Stimulated activated naive B cell treated with anti-CD40 and anti-IgM and Interleukin-4, amounts not matched to agents 10 μg/mL and 1 μg/mL and 100 μg/mL, for 72 hours (primary cell): Measurements from ENCODE around the gene OSBPL10.

Source experiments
- ATAC-seq, 2 donors: fragments of 150-1000 bp; cut with Tn5 transposase; replicated peaks; 2 replicates each; pipeline ENCODE4 v1.10.0; 2021; ENCODE audit warnings: moderate library complexity in 1 of 2
- DNase-seq: peaks from one replicate; pipeline ENCODE4 v3.0.0; 2021
- H3K27ac Mint-ChIP-seq: one replicate; pipeline ENCODE4 v1.8.0; 2022; ENCODE audit warnings: mild to moderate bottlenecking, mixed read lengths
- H3K27me3 Mint-ChIP-seq, 2 donors: one replicate each; pipeline ENCODE4 v1.8.0; 2022; ENCODE audit warnings: mixed read lengths in 2 of 2
- H3K36me3 Mint-ChIP-seq, 2 donors: one replicate each; pipeline ENCODE4 v1.8.0; 2022; ENCODE audit warnings: mixed read lengths in 2 of 2, mild to moderate bottlenecking in 1 of 2
- H3K4me1 Mint-ChIP-seq, 2 donors: one replicate each; pipeline ENCODE4 v1.8.0; 2022; ENCODE audit warnings: mixed read lengths in 2 of 2, mild to moderate bottlenecking in 1 of 2
- H3K4me3 Mint-ChIP-seq, 2 donors: one replicate each; pipeline ENCODE4 v1.8.0; 2022; ENCODE audit warnings: mild to moderate bottlenecking in 2 of 2, mixed read lengths in 2 of 2, moderate library complexity in 1 of 2
- H3K9me3 Mint-ChIP-seq, 2 donors: one replicate each; pipeline ENCODE4 v1.8.0; 2022; ENCODE audit warnings: mixed read lengths in 2 of 2, mild to moderate bottlenecking in 1 of 2

The OSBPL10 gene

DNA sequence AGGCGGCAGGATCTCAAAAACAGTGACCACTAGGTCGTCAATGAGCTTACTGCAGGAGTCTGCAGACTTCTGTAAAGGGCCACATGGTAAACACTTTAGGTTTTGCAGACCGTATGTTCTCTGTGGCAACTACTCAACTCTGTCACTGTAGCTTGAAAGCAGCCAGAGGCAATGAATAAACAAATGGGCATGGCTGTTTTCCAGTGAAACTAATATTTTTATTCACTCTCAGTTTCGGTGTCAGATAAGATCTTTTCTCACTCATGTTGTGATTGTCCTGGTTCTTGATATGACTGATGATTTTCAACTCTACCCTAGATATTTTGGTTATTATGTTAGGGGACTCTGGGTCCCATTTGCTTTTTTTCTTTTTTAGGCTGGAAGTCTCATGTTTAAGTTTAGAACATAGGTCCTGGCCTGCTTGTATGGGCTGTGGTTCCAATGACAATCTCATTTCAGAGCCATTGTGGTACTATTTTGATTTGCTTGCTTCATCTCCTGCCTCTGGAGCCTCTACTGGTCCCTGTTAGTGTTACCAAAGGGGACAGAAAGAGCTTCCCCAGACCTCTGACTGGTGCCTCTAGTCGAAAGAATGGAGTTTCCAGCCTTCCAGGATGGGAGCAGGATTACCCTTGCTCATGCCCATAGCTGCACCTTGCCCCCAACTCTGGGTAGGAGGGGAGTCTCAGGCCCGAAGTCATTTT lies 226.3 kb downstream of the OSBPL10 start:
- Mint-ChIP-seq H3K27me3 (no peaks in the 10 kb centered on the region), H3K4me1 (peaks cover 41 to 62% of the 10 kb centered on the region in 2 donors), H3K36me3 (peaks cover 24 to 58% of the 10 kb centered on the region in 2 donors), H3K9me3 (no peaks in the 10 kb centered on the region), H3K27ac (peak overlapping the region; percentile 77), H3K4me3 (no peak overlapping the region)
- peak; percentile 68 to 81 for ATAC-seq
- no peak for DNase-seq

- H3K27ac Mint-ChIP-seq: no peak overlapping the region
- no peaks in the 10 kb centered on the region for H3K9me3 Mint-ChIP-seq
- ATAC-seq: no peak
- H3K36me3 Mint-ChIP-seq: peaks cover 30 to 57% of the 10 kb centered on the region in 2 donors
- H3K4me3 Mint-ChIP-seq: no peak overlapping the region
- no peaks in the 10 kb centered on the region for H3K27me3 Mint-ChIP-seq
- no peak for DNase-seq
- peaks cover 34 to 53% of the 10 kb centered on the region in 2 donors for H3K4me1 Mint-ChIP-seq
Observed at GRCh38 chr3:31753050-31753425, 228.0 kb downstream of the OSBPL10 start.

DNA sequence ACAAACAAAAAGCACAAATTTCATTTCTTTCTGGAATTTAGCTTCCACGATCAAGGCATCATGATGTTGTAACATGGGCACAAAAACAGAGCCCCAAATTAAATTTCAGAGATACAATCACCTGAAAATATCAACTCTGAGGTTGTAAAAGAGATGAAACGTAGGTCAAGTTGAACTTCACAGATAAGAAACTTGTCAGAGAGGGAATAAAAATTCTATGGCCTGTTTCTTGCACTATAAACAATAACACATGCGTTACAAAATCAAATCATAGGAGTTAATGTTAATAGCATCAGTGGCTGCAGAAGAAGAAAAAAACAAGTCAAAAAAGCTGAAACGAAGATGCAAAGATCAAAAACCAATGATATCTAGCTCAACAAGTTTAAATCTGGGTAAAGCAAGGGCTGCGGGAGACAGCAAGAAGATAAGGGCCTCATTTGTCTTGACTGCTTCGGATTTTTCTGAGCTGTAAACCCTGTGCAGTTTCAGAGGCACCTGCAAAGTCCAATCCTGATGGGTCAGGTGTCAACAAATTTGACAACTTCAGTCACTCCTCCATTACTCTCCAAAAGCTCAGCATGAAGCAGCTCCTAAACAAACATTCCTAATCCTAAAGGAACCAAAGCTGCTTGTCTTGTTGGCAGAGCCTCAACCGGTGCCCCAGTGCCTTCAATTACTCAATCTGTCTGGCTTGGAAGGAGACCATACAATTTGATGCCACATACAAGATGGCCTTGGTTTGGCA lies 228.6 kb downstream of the OSBPL10 start:
- Mint-ChIP-seq H3K4me3 (no peak overlapping the region), H3K27me3 (no peaks in the 10 kb centered on the region), H3K4me1 (peaks cover 28 to 48% of the 10 kb centered on the region in 2 donors), H3K27ac (peak overlapping the region; percentile 60), H3K9me3 (no peaks in the 10 kb centered on the region), H3K36me3 (peaks cover 35 to 59% of the 10 kb centered on the region in 2 donors)
- DNase-seq: no peak
- no peak for ATAC-seq

- no peak overlapping the region for H3K4me3 Mint-ChIP-seq
- no peaks in the 10 kb centered on the region for H3K9me3 Mint-ChIP-seq
- DNase-seq: no peak
- no peak for ATAC-seq
- H3K27me3 Mint-ChIP-seq: no peaks in the 10 kb centered on the region
- H3K27ac Mint-ChIP-seq: peak overlapping the region; percentile 53
- H3K36me3 Mint-ChIP-seq: peaks cover 41 to 56% of the 10 kb centered on the region in 2 donors
- peaks cover 15 to 26% of the 10 kb centered on the region in 2 donors for H3K4me1 Mint-ChIP-seq
Observed at GRCh38 chr3:31750341-31750740, 230.7 kb downstream of the OSBPL10 start.

DNA sequence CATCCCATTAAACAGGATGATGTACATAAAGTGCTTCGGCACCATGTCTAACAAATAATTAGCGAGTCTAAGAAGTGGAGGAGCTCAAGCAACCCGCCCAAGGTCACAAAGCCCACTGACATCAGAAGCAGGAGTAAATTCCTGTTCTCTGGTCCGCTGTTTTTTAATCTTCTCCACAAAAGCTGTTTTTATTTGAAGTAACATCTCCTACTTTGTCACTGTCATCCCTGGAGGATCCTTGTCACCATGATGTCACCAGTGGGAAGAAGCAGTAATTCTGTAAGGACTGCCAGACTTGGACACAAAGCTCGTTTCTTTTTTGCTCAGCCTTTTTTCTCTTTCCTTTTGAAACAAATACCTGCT lies 232.1 kb downstream of the OSBPL10 start:
- Mint-ChIP-seq H3K4me3 (no peak overlapping the region), H3K36me3 (peaks cover 39 to 48% of the 10 kb centered on the region in 2 donors), H3K27ac (no peak overlapping the region), H3K4me1 (peaks cover 5 to 12% of the 10 kb centered on the region in 2 donors), H3K9me3 (no peaks in the 10 kb centered on the region), H3K27me3 (no peaks in the 10 kb centered on the region)
- ATAC-seq: no peak
- DNase-seq: no peak

DNA sequence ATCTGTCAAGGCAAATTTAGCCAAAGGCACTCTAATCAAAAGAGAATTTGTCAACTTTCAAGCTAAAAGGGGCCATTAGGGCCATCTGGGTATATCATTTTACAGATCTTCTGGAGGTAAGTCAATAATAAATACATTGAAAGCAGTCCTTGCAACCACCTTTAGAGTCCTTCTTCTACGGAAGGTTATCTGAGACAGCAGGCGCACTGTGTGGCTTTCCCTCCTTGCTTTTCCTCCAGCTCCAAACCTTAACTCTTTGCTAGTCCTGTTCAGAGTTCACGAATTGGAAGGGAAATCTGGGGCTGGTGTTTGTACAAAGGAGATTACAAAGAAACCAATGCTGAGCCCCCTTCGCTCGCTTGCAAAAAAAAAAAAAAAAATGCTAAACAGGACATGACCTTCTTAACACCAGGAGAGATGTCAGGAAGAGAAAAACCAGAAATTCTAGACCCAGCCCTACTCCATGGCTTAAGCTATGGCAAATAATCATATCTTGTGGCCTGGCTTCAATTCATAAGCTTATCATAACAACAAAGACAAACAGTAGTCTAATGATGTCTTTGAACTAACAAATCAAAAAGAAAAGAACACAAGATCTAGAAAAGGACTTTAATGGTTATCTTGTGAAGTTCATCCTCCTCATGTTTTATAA lies 232.7 kb downstream of the OSBPL10 start:
- ATAC-seq (no peak), DNase-seq (no peak)
- Mint-ChIP-seq H3K4me1 (peaks cover 5 to 10% of the 10 kb centered on the region in 2 donors), H3K9me3 (no peaks in the 10 kb centered on the region), H3K4me3 (no peak overlapping the region), H3K36me3 (peaks cover 37 to 46% of the 10 kb centered on the region in 2 donors), H3K27ac (no peak overlapping the region), H3K27me3 (no peaks in the 10 kb centered on the region)

- H3K27me3 Mint-ChIP-seq: no peaks in the 10 kb centered on the region
- ATAC-seq (no peak), DNase-seq (no peak)
- peaks cover 5 to 10% of the 10 kb centered on the region in 2 donors for H3K4me1 Mint-ChIP-seq
- peaks cover 38 to 48% of the 10 kb centered on the region in 2 donors for H3K36me3 Mint-ChIP-seq
- no peaks in the 10 kb centered on the region for H3K9me3 Mint-ChIP-seq
- H3K27ac Mint-ChIP-seq: peak overlapping the region; percentile 47
- H3K4me3 Mint-ChIP-seq: no peak overlapping the region
Observed at GRCh38 chr3:31747785-31748184, 233.3 kb downstream of the OSBPL10 start.

DNA sequence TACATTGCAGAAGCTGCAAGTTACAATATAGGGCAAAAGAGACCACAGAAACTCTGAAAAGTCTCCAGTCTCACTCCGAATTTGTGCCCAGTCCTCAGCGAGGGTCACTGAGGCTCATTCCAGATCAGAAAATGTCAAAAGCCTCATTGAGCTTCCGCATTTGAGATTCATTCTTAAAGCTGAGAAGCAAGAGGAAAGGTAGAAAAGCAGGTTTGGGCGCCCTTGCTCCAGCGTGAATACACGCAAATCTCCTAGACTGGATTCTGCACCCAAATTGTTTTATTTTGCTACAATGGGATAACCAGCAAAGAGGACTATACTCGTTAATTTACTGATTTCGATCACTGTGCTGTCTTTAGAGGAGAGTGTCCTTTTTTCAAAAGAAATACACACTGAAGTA lies 236.1 kb downstream of the OSBPL10 start:
- Mint-ChIP-seq H3K27ac (no peak overlapping the region), H3K4me1 (peaks cover 0 to 5% of the 10 kb centered on the region in 2 donors), H3K9me3 (no peaks in the 10 kb centered on the region), H3K4me3 (no peak overlapping the region), H3K27me3 (no peaks in the 10 kb centered on the region), H3K36me3 (peaks cover 37 to 50% of the 10 kb centered on the region in 2 donors)
- DNase-seq (no peak), ATAC-seq (no peak)

GRCh38 chr3:31743331-31744089 lies 237.6 kb downstream of the OSBPL10 start:
- peaks cover 0 to 5% of the 10 kb centered on the region in 2 donors for H3K4me1 Mint-ChIP-seq
- no peaks in the 10 kb centered on the region for H3K27me3 Mint-ChIP-seq
- H3K4me3 Mint-ChIP-seq: no peak overlapping the region
- DNase-seq (no peak), ATAC-seq (no peak)
- no peak overlapping the region for H3K27ac Mint-ChIP-seq
- no peaks in the 10 kb centered on the region for H3K9me3 Mint-ChIP-seq
- peaks cover 36 to 46% of the 10 kb centered on the region in 2 donors for H3K36me3 Mint-ChIP-seq

GRCh38 chr3:31740397-31740796 lies 240.7 kb downstream of the OSBPL10 start:
- ATAC-seq: no peak
- peak overlapping the region; percentile 78 for H3K27ac Mint-ChIP-seq
- no peak overlapping the region for H3K4me3 Mint-ChIP-seq
- no peaks in the 10 kb centered on the region for H3K9me3 Mint-ChIP-seq
- H3K4me1 Mint-ChIP-seq: peaks cover 6 to 17% of the 10 kb centered on the region in 2 donors
- H3K36me3 Mint-ChIP-seq: peaks cover 45 to 57% of the 10 kb centered on the region in 2 donors
- H3K27me3 Mint-ChIP-seq: no peaks in the 10 kb centered on the region
- DNase-seq: no peak

- no peaks in the 10 kb centered on the region for H3K27me3 Mint-ChIP-seq
- DNase-seq (no peak), ATAC-seq (no peak)
- H3K4me1 Mint-ChIP-seq: peaks cover 8 to 19% of the 10 kb centered on the region in 2 donors
- no peak overlapping the region for H3K4me3 Mint-ChIP-seq
- peaks cover 41 to 52% of the 10 kb centered on the region in 2 donors for H3K36me3 Mint-ChIP-seq
- H3K27ac Mint-ChIP-seq: no peak overlapping the region
- H3K9me3 Mint-ChIP-seq: no peaks in the 10 kb centered on the region
Observed at GRCh38 chr3:31738412-31738811, 242.7 kb downstream of the OSBPL10 start.

DNA sequence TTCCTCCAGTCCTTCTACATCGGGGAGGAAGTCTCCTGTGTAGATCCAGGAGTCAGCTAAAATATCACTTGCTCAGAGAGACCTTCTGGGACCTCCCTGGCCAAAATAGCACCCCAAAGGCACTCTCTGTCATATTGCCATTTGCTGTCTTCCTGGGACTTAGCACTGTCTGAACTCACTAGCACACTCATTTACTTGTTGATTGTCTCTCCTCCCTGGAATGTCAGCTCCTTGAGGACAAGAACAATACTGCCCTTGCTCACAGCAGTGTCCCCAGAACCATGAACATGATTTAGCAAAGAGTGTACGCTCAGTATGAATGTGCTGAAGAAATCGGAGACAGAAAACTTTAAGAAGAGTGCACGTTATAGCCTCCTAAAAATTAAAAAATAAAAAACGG lies 245.4 kb downstream of the OSBPL10 start:
- Mint-ChIP-seq H3K27ac (no peak overlapping the region), H3K9me3 (no peaks in the 10 kb centered on the region), H3K4me1 (peaks cover 8 to 15% of the 10 kb centered on the region in 2 donors), H3K4me3 (no peak overlapping the region), H3K27me3 (no peaks in the 10 kb centered on the region), H3K36me3 (peaks cover 38 to 45% of the 10 kb centered on the region in 2 donors)
- no peak for ATAC-seq
- DNase-seq: no peak

- Mint-ChIP-seq H3K9me3 (no peaks in the 10 kb centered on the region), H3K27me3 (no peaks in the 10 kb centered on the region), H3K27ac (no peak overlapping the region), H3K4me1 (peaks cover 8 to 15% of the 10 kb centered on the region in 2 donors), H3K36me3 (peaks cover 41 to 57% of the 10 kb centered on the region in 2 donors), H3K4me3 (no peak overlapping the region)
- DNase-seq (no peak), ATAC-seq (no peak)
Observed at GRCh38 chr3:31733234-31733667, 247.8 kb downstream of the OSBPL10 start.

DNA sequence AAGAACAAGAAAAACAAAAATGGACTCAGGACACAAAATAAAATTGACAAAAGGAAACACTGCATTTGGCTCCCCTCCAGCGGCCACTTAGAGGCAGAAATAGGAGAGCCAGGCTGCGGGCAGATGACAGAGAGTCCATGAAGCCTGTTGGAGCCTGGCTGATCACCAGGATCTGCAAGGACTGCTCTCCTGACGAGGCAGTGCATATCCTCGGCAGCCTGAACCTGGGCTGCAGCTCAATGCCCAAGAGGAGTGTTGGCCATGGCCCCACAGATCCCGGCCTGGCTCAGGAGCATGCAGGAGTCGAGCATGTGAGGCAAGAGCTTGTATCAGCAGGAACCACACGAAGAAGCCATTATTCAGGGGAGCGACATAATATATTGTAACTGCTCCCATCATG lies 248.5 kb downstream of the OSBPL10 start:
- Mint-ChIP-seq H3K9me3 (no peaks in the 10 kb centered on the region), H3K27ac (no peak overlapping the region), H3K4me3 (no peak overlapping the region), H3K4me1 (peaks cover 8 to 12% of the 10 kb centered on the region in 2 donors), H3K27me3 (no peaks in the 10 kb centered on the region), H3K36me3 (peaks cover 36 to 55% of the 10 kb centered on the region in 2 donors)
- ATAC-seq: no peak
- DNase-seq: no peak
